H9 (cell line): Measurements from ENCODE around the gene THUMPD1. TPM values are rescaled to one million over a fixed set of nuclear protein-coding genes. Genes with fewer than 3 reads are reported as not detected.

Experiments
- DNase-seq: peaks from one replicate; pipeline ENCODE4 v3.0.0-alpha.2; 2017
- H2AFZ ChIP-seq: one replicate; pipeline ENCODE4 v1.6.1; 2013; ENCODE audit warnings: mild to moderate bottlenecking, low read length, control low read depth, moderate library complexity
- H2AK5ac ChIP-seq: 2 replicates; pipeline ENCODE4 v1.6.1; 2013; ENCODE audit warnings: low read length, control low read depth, mixed read lengths; ENCODE audit not compliant: insufficient read length
- H2BK120ac ChIP-seq: one replicate; pipeline ENCODE4 v1.6.1; 2013; ENCODE audit warnings: low read depth, mild to moderate bottlenecking, low read length, control low read depth, inconsistent platforms; ENCODE audit not compliant: poor library complexity, severe bottlenecking
- H2BK12ac ChIP-seq: 2 replicates; pipeline ENCODE4 v1.6.1; 2013; ENCODE audit warnings: low read length, control low read depth, mixed read lengths, low read depth; ENCODE audit not compliant: insufficient read length
- H2BK15ac ChIP-seq: 2 replicates; pipeline ENCODE4 v1.6.1; 2013; ENCODE audit warnings: low read depth, low read length, control low read depth
- H2BK20ac ChIP-seq: one replicate; pipeline ENCODE4 v1.6.1; 2013; ENCODE audit warnings: low read depth, mild to moderate bottlenecking, low read length, control low read depth, inconsistent platforms; ENCODE audit not compliant: poor library complexity, severe bottlenecking
- H2BK5ac ChIP-seq: 2 replicates; pipeline ENCODE4 v1.6.1; 2013; ENCODE audit warnings: low read length, control low read depth, mixed read lengths; ENCODE audit not compliant: insufficient read length
- H3K14ac ChIP-seq: 2 replicates; pipeline ENCODE4 v1.6.1; 2013; ENCODE audit warnings: low read length, control low read depth; ENCODE audit not compliant: insufficient read depth
- H3K18ac ChIP-seq: 2 replicates; pipeline ENCODE4 v1.6.1; 2013; ENCODE audit warnings: low read depth, mild to moderate bottlenecking, mixed read lengths, low read length, control low read depth; ENCODE audit not compliant: insufficient read length
- H3K23ac ChIP-seq: 2 replicates; pipeline ENCODE4 v1.6.1; 2013; ENCODE audit warnings: low read length, control low read depth, mixed read lengths, low read depth; ENCODE audit not compliant: insufficient read length
- H3K23me2 ChIP-seq: 2 replicates; pipeline ENCODE4 v1.6.1; 2013; ENCODE audit warnings: low read depth, mild to moderate bottlenecking, mixed read lengths, low read length, control low read depth; ENCODE audit not compliant: insufficient read length, poor library complexity, severe bottlenecking
- H3K27ac ChIP-seq: 2 replicates; pipeline ENCODE4 v1.5.1; 2013; ENCODE audit warnings: low read length, control low read depth, mixed read lengths, low read depth; ENCODE audit not compliant: insufficient read length
- H3K27me3 ChIP-seq: 2 replicates; pipeline ENCODE4 v1.6.1; 2013; ENCODE audit warnings: low read length, control low read depth, inconsistent platforms; ENCODE audit not compliant: insufficient read depth
- H3K4ac ChIP-seq: 2 replicates; pipeline ENCODE4 v1.6.1; 2013; ENCODE audit warnings: low read depth, mild to moderate bottlenecking, control low read depth, inconsistent platforms, low read length, moderate library complexity
- H3K4me1 ChIP-seq: 2 replicates; pipeline ENCODE4 v1.6.1; 2013; ENCODE audit warnings: low read length, control low read depth, inconsistent platforms; ENCODE audit not compliant: insufficient read depth
- H3K4me2 ChIP-seq: 2 replicates; pipeline ENCODE4 v1.6.1; 2013; ENCODE audit warnings: low read length, control low read depth, mixed read lengths; ENCODE audit not compliant: insufficient read length, insufficient read depth
- H3K56ac ChIP-seq: 2 replicates; pipeline ENCODE4 v1.6.1; 2013; ENCODE audit warnings: low read depth, mild to moderate bottlenecking, mixed read lengths, low read length, control low read depth; ENCODE audit not compliant: insufficient read length
- H3K79me1 ChIP-seq: 2 replicates; pipeline ENCODE4 v1.6.1; 2013; ENCODE audit warnings: low read depth, mild to moderate bottlenecking, moderate library complexity, low read length, control low read depth, inconsistent platforms; ENCODE audit not compliant: insufficient read depth, poor library complexity, severe bottlenecking
- H3K79me2 ChIP-seq: 2 replicates; pipeline ENCODE4 v1.6.1; 2013; ENCODE audit warnings: low read length, control low read depth, inconsistent platforms; ENCODE audit not compliant: insufficient read depth
- H3K9ac ChIP-seq: 2 replicates; pipeline ENCODE4 v1.6.1; 2013; ENCODE audit warnings: low read length, control low read depth, mixed read lengths; ENCODE audit not compliant: insufficient read length; ENCODE audit errors: extremely low read depth
- H3K9me3 ChIP-seq: one replicate; pipeline ENCODE4 v1.6.1; 2013; ENCODE audit warnings: low read depth, low read length, inconsistent platforms; ENCODE audit not compliant: control insufficient read depth
- H3T11ph ChIP-seq: one replicate; pipeline ENCODE4 v1.6.1; 2013; ENCODE audit warnings: mild to moderate bottlenecking, low read length, control low read depth, inconsistent platforms
- H4K20me1 ChIP-seq: one replicate; pipeline ENCODE4 v1.6.1; 2013; ENCODE audit not compliant: control insufficient read depth, insufficient read length, insufficient read depth
- H4K5ac ChIP-seq: 2 replicates; pipeline ENCODE4 v1.6.1; 2013; ENCODE audit warnings: low read depth, mild to moderate bottlenecking, mixed read lengths, low read length, control low read depth; ENCODE audit not compliant: insufficient read length
- H4K8ac ChIP-seq: replicated peaks from 2 replicates; pipeline ENCODE4 v1.6.1; 2013; ENCODE audit warnings: low read length, control low read depth, mixed read lengths, low read depth; ENCODE audit not compliant: insufficient read length
- H4K91ac ChIP-seq: 2 replicates; pipeline ENCODE4 v1.6.1; 2013; ENCODE audit warnings: low read depth, mild to moderate bottlenecking, moderate library complexity, mixed read lengths, low read length, control low read depth; ENCODE audit not compliant: insufficient read length
- H3K27ac Mint-ChIP-seq, 3 experiments: 2 replicates in 2 of 3; 3 replicates in 1 of 3; pipeline ENCODE4 v1.8.0; 2020 to 2021; ENCODE audit warnings: mixed read lengths in 3 of 3, mild to moderate bottlenecking in 1 of 3, moderate library complexity in 1 of 3
- H3K27me3 Mint-ChIP-seq: 2 replicates; pipeline ENCODE4 v1.8.0; 2021; ENCODE audit warnings: low read depth, mild to moderate bottlenecking, moderate library complexity, mixed read lengths
- H3K36me3 Mint-ChIP-seq, 3 experiments: 2 replicates in 2 of 3; 3 replicates in 1 of 3; pipeline ENCODE4 v1.8.0; 2020 to 2021; ENCODE audit warnings: low read depth in 3 of 3, mixed read lengths in 3 of 3; ENCODE audit not compliant: insufficient read depth in 1 of 3
- H3K4me1 Mint-ChIP-seq, 2 experiments: 2 replicates each; pipeline ENCODE4 v1.8.0; 2020; ENCODE audit warnings: mixed read lengths in 2 of 2
- H3K4me3 Mint-ChIP-seq, 2 experiments: 2 replicates in 1 of 2; 3 replicates in 1 of 2; pipeline ENCODE4 v1.8.0; 2020 to 2021; ENCODE audit warnings: mild to moderate bottlenecking in 2 of 2, mixed read lengths in 2 of 2, moderate library complexity in 1 of 2
- H3K9me3 Mint-ChIP-seq, 2 experiments: 2 replicates in 1 of 2; 3 replicates in 1 of 2; pipeline ENCODE4 v1.8.0; 2020; ENCODE audit warnings: mild to moderate bottlenecking in 2 of 2, mixed read lengths in 2 of 2, moderate library complexity in 1 of 2
- CTCF ChIP-seq: fragments of 200-600 bp; sonication (generic); conservative IDR thresholded peaks from 3 replicates; pipeline ENCODE4 v1.8.0; 2021; ENCODE audit warnings: antibody characterized with exemption, mild to moderate bottlenecking
- WGBS: extraction: QIAGEN DNeasy Blood & Tissue Kit; methylation state at CpG from one replicate; pipeline ENCODE4 v1.1.7; 2013; ENCODE audit warnings: missing lambda C conversion rate, low lambda C conversion rate, mixed read lengths; ENCODE audit not compliant: insufficient read length; ENCODE audit errors: extremely low coverage; 5-methylcytosine and 5-hydroxymethylcytosine counted together
- total RNA-seq: library from RNA; stranded (reverse); gene quantifications from 2 replicates; pipeline ENCODE4 v1.2.1, GENCODE V29; 2021

The THUMPD1 gene
- total RNA-seq, 1 experiment from 2014 or later, result 51.3 TPM

DNA sequence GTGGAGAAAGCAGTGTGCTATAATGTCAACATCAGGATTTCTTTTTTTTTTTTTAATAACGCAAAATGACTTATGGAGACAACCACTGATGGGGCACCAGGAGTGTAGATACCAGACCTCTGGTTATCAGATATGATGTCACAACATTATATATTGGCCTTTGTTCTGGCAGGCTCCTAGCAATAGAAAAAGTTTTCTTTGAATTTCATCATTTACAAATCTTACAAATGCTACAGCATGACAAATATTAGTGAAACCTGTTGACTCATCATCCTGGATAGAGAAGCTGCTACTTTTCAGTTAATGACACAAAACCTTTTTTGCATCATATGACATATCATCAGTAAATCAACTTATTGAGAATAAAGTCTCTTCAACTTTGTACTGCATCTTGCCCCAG lies 6.1 kb downstream of the THUMPD1 start:
- Histone ChIP-seq H4K8ac (no peak overlapping the region), H3T11ph (no peak overlapping the region), H2BK20ac (no peak overlapping the region), H3K56ac (no peak overlapping the region), H3K9ac (no peak overlapping the region), H2BK12ac (no peak overlapping the region), H2BK120ac (no peak overlapping the region), H2BK5ac (no peak overlapping the region), H3K4me1 (no peaks in the 10 kb centered on the region), H3K79me1 (no peaks in the 10 kb centered on the region), H3K27ac (no peak overlapping the region), H3K4ac (no peak overlapping the region), H4K5ac (no peak overlapping the region), H4K20me1 (no peaks in the 10 kb centered on the region), H3K14ac (no peak overlapping the region), H2AK5ac (no peak overlapping the region), H3K18ac (no peak overlapping the region), H3K27me3 (no peaks in the 10 kb centered on the region), H3K9me3 (no peaks in the 10 kb centered on the region), H2AFZ (no peak overlapping the region), H3K23me2 (no peaks in the 10 kb centered on the region), H2BK15ac (no peak overlapping the region), H3K23ac (no peak overlapping the region), H3K4me2 (no peak overlapping the region), H3K79me2 (peaks cover 4% of the 10 kb centered on the region; the same call in 1 of the 2 replicates), H4K91ac (no peak overlapping the region)
- no peak for TF ChIP-seq CTCF
- H3K9me3 Mint-ChIP-seq, result no peaks in the 10 kb centered on the region
- H3K36me3 Mint-ChIP-seq, result peaks cover 17 to 41% (median 39%) of the 10 kb centered on the region in 3 experiments; a peak in 6 of 7 replicates
- no peak overlapping the region for H3K4me3 Mint-ChIP-seq
- no CpG with 5 or more reads among the region's 1 CpG for WGBS
- no peaks in the 10 kb centered on the region; the same call in 1 of the 2 replicates for H3K27me3 Mint-ChIP-seq
- H3K4me1 Mint-ChIP-seq, result peaks cover 3 to 4% of the 10 kb centered on the region in 2 experiments
- no peak for DNase-seq
- no peak overlapping the region for H3K27ac Mint-ChIP-seq
